GM20000 (cell line): ENCODE data around the gene ZFPL1.

Experiments
- DNase-seq: peaks from one replicate; pipeline ENCODE4 v3.0.0; 2012; ENCODE audit warnings: low spot score
- TF ChIP-seq, protein P1 (sequence below): IDR thresholded peaks from 2 replicates; pipeline ENCODE4 v1.5.1; 2012; ENCODE audit warnings: mild to moderate bottlenecking, control low read depth; ENCODE audit errors: extremely low read depth, missing control alignments

The ZFPL1 gene

DNA sequence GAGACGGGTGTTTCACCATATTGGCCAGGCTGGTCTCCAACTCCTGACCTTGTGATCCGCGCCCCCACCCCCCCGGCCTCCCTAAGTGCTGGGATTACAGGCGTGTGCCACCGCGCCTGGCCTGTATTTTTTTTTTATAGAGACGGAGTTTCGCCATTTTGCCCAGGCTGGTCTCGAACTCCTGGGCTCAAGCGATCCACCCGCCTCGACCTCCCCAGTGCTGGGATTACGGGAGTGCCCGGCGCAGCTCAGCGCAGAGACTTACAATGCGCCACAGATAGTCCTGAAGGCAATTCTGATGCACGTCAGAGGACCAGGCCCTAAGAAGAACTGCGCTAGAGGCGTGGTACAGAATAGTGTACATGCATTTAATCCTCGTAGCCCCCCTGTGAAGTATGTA, 11.4 kb downstream of the ZFPL1 start:
- TF ChIP-seq, protein P1, sequence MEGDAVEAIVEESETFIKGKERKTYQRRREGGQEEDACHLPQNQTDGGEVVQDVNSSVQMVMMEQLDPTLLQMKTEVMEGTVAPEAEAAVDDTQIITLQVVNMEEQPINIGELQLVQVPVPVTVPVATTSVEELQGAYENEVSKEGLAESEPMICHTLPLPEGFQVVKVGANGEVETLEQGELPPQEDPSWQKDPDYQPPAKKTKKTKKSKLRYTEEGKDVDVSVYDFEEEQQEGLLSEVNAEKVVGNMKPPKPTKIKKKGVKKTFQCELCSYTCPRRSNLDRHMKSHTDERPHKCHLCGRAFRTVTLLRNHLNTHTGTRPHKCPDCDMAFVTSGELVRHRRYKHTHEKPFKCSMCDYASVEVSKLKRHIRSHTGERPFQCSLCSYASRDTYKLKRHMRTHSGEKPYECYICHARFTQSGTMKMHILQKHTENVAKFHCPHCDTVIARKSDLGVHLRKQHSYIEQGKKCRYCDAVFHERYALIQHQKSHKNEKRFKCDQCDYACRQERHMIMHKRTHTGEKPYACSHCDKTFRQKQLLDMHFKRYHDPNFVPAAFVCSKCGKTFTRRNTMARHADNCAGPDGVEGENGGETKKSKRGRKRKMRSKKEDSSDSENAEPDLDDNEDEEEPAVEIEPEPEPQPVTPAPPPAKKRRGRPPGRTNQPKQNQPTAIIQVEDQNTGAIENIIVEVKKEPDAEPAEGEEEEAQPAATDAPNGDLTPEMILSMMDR = no peak

DNA sequence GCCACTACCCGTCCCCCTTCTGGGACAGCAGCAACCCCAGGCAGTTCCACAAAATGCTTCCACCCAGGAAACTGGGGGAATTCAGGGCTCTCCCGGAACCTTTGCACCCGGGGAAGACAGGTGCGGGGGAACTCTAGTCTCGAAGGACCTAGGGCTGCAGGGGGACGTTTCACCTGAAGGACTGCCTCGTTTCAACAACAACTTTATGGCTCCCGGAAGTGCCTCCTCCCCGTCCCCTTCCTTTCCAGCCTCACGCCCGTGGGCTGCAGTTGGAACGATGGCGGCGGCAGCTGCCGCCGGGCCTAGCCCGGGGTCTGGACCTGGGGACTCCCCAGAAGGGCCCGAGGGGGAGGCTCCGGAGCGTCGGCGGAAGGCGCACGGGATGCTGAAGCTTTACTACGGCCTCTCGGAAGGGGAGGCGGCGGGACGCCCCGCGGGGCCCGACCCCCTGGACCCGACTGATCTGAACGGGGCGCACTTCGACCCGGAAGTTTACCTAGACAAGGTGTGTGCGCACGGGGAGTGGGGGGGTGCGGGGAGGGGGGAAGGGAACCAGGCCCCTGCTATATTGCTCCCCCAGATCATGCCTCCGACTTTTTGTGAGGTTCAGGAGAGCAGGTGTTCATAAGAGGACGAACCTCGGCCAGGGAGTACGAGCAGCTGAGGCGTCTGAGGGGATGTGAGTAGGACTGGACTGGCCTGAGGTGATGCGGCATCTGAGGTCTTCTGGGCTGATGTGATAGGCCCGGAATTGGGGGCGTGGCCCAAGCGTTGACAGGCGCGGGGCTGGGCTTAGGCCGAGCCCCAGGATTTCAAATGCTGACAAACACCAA, 12.2 kb downstream of the ZFPL1 start, which contains the start of gene VPS51:
TSS of gene VPS51 (plus strand) at position 241 of the 833 bp plus-strand sequence. CDS start at position 278, 37 bp downstream.
- TF ChIP-seq, protein P1 = no peak

More for the DNA sequence above, 11.4 kb downstream of the ZFPL1 start:
- no peak for DNase-seq

DNA sequence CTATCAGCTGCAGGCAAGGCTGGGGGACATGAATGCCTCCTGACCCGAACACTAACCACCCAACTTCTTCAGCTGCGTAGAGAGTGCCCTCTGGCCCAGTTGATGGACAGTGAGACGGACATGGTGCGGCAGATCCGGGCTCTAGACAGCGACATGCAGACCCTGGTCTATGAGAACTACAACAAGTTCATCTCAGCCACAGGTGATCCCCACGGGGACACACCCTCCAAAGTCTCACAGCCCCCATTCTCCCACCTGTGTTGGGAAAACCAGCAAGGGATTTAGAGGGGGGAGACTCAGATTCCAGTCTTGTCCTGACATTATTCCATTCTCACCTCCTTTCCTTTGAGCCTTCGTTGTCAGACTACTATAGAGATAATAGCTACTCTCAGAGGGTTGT, 12.9 kb downstream of the ZFPL1 start:
- TF ChIP-seq, protein P1 = no peak

More for the DNA sequence above, 12.2 kb downstream of the ZFPL1 start, which contains the start of gene VPS51:
- DNase-seq = peak; percentile 92

DNA sequence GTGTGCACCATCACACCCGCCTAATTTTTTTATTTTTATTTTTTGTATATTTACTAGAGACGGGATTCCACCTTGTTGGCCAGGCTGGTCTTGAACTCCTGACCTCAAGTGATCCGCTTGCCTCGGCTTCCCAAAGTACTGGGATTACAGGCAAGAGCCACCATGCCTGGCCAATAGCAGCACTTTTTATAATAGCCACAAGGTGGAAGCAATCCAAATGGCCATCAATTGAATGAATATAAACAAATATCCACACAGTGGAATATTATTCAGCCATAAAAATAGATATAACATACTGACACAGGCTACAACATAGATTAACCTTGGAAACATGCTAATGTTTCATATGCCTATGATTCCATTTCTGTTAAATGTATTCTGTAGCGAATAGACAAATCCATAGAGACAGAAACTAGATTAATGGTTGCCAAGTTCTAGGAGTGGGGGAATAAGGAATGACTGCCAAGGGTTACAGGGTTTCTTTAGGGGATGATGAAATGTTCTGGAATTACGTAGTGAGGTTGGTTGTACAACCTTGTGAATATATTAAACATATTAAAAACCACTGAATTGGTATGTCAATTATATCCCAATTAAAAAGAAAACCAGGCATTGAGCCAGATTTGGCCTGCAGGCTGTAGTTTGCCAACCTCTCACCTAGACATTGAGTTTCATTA, 16.8 kb downstream of the ZFPL1 start:
- TF ChIP-seq, protein P1 = no peak
- DNase-seq = no peak

More for the DNA sequence above, 12.9 kb downstream of the ZFPL1 start:
- DNase-seq = no peak

DNA sequence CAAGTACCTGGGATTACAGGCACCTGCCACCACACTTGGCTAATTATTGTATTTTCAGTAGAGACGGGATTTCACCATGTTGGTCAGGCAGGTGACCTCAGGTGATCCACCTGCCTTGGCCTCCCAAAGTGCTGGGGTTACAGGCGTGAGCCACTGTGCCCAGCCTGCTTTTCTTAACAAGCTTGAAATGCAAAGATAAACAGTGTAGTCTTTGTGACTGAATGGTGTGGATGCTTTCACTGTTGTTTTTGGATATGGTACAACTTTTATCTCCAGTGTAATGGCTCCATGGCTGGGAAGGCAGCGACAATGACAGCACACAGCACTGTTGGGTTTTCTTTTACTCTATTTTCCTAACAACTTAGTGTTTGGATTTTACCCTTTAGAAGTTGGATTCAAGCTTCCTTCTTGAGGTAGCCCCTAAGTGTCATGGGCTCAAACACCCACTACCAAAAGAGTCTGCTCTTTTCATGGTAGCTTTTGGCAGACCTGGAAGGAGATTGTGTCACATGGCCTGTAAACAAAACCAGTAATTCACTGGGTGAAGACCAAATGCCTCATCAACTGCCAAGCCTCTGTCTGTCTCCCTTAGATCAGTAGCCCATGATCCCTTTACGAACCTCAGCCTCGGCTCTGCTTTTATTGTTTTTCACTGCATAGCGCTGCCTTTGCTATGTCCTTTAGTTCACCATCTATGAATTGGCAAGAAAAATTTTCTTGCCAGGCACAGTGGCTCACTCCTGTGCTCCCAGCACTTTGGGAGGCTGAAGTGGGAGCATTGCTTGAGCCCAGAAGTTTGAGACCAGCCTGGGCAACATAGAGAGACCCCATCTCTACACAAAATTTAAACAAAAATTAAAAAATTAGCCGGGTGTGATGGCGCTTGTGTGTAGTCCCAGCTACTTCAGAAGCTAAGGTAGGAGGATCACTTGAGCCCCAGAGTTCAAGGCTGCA, 18.4 kb downstream of the ZFPL1 start:
- no peak for DNase-seq
- TF ChIP-seq, protein P1 = no peak

DNA sequence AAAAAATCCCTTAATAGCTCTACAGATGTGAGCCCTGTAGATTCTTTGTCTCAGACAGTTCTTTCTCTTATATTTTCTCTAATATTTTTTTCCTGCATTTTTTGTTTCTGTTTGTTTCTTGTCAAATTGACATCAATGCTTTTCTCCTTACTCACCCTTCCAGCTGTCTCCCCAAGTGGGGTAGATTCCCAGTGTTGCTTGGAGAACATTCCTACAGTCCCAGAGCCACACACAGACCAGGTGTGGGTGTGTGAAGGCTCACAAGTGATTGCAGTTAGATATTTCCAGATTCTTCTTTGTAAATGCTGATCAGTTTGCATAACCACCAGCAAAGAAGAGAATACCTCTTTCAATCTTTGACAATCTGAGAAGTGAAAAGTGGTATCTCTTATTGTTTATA, 19.5 kb downstream of the ZFPL1 start:
- TF ChIP-seq, protein P1 = no peak
- no peak for DNase-seq
